GM18867 (cell line): ENCODE data around the gene DNTTIP2.
"Not testable (repeated sequence)": the region's sequence is repeated elsewhere in the genome, so short reads cannot be mapped to it uniquely, and the experiment has no call there.

Experiments used
- ATAC-seq: cut with Tn5 transposase; IDR thresholded peaks from one replicate; pipeline ENCODE4 v1.9.1; 2021; ENCODE audit warnings: mild to moderate bottlenecking, moderate library complexity; ENCODE audit not compliant: unreplicated experiment

Gene DNTTIP2

GRCh38 chr1:93844262-93845045 is 34.6 kb downstream of the DNTTIP2 start:
- no peak for ATAC-seq

DNA sequence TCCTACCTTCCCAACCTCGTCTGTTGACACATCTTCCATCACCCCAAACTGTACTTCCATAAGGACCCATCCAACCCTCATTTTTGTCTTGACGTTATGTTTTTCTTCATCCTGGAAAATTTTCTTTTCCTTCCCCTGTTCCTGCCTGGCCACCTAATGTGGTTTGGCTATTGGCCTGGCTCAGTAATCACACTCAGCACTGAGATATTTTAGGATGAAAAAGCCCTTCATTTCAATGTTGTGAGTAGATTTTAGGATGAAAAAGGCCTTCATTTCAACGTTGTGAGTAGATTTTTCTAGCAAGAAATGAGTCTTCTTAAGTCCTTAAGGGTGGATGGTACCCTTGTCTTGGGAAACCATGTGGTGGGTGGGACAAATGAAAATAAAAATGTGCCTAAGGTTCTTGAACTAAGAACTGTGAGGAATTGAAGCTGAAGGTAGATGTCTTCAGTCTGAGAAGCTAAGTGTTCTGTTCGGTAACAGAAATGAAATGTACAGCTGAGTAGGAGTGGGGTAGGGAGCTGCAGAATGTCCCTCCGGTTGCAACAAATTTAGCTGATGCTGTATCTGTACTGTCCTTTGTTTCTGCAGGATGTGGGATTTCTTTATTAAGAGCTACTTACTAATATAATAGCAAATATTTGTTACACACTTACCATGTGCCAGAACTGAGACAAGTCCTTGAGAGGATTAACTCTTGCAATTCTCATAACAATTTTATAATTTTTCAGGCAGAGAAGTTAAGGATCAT is 36.1 kb downstream of the DNTTIP2 start:
- ATAC-seq: no peak

DNA sequence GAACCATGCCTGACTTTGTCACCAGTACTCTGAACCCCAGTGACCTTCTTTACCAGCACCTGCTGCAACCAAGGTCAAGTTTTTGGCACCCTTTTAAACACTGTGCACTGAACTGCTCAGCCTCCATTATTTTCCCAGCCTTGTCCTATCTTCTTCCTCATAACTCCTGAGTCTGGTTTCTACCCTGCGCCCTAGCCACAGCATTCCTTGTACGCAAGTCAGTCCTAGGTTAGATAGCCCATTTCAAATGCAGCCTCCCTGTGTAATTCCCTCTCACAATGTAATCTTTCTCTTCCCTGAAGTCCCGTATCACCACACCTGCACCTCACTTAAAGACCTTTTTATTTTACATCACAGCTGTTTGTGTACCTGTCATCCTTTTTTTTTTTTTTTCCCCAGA is 37.2 kb downstream of the DNTTIP2 start:
- ATAC-seq: no peak

DNA sequence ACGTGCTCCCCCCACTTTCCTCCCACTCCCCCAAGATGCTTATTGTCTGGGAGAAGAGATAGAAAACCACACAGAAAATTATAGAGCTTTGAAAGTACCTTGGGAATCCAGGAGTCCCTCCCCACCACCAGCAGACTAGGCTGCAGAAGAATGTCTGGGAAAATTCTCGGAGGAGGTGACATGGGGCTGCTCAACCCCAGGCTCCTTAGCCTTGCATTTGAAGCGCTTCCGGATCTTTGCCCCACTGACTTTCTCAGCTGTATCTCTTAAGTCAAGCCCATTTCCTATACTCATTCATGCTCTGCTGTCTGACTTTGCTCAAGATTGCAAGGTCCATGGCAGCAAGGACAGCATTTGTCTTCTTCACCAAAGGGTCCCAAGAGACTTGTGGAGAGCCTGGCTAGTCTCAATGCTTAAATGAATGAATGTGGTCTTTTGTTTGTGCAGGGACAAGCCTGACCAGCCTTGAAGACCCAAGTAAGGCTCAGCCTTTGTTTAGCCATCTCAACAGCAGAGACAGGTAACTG is 38.0 kb downstream of the DNTTIP2 start:
- no peak for ATAC-seq

DNA sequence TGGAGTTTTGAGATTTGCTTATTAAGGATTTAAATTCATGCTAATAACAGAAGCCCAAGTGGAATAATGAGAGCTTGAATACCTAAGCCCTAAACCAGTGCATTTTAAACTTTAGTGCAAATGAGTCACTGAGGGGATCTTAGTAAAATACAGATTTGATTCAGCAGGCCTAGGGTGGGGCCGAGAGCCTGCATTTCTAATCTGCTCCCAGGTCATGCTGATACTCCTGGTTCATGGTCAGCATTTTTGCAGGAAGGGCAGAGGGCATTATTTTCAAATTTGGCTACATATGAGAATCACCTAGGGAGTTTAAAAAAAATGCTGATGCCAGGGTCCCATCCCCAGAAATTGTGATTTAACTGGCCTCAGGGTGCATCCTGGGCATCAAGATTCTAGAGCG is 39.3 kb downstream of the DNTTIP2 start:
- no peak for ATAC-seq

DNA sequence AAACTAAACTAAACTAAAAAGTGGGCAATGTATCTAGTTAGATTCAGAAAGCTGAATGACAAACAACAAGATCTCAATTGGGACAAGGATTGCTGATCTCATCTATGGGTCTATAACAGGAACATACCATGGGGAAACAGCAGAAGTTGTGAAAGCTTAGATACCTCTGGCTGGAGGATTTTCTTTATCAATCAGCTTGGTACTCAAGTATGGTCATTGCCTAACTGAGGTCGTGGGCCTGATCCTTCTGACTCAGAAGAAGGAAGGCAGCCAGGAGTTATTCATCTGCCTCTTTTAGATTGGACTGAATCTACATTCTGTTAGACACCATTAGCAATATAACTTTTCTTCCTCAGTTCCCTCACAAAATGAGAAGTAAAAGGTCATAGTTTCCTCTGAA is 39.7 kb downstream of the DNTTIP2 start:
- ATAC-seq: no peak

- ATAC-seq: no peak
Measured at GRCh38 chr1:93837961-93838360, 41.0 kb downstream of the DNTTIP2 start.

DNA sequence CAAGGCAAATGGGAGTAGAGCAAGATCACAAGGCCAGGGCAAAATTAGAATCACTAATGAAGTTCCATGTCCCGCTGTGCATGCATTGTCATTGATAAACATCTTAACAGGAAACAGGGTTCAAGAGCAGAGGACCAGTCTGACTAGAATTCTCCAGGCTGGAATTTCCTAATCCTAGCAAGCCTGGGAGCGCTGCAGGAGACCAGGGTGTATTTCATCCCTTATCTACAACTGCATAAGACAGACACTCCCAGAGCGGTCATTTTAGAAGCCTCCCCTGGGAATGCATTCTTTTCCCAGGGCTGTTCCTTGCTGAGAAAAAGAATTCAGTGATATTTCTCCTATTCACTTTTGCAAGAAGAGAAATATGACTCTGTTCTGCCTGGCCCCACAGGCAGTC is 45.7 kb downstream of the DNTTIP2 start:
- not testable (repeated sequence) for ATAC-seq

DNA sequence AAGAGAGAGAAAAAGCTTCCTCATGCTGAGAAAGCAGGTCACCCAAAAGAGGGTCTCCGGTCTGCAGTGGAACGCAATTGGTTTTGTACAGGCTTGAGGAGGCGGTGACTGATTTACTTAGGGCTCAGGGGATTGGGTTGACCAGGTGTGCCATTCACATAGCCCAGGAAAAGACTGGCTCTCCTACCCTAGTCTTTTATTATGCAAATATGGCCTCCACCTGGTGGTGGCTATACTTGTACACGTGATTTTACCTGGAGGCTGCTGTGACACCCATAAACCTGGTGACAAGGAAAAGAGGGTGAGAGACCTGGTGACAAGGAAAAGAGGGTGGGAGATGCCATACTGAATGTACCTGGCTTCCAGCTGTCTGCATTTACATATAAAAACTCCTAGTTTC is 49.9 kb downstream of the DNTTIP2 start:
- ATAC-seq: no peak

DNA sequence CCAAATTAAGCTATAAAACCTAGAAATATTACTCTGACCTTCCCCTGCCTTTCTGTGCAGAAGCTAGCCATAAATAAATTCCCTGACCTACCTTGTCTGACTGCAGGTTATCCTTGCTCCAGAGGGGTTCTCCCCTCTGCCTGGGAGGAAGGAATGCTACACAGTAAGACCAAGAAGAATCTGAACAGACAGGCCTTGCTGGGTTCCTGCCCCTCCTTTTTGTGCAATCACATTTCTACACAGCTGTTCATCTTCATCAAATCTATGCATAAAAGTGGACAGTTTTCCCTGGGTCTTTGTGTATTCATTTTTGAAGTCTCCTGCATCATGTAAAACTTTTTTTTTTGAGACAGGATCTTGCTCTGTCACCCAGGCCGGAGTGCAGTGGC is 50.6 kb downstream of the DNTTIP2 start:
- no peak for ATAC-seq

- ATAC-seq: no peak
Measured at GRCh38 chr1:93827633-93828366, 51.2 kb downstream of the DNTTIP2 start.

DNA sequence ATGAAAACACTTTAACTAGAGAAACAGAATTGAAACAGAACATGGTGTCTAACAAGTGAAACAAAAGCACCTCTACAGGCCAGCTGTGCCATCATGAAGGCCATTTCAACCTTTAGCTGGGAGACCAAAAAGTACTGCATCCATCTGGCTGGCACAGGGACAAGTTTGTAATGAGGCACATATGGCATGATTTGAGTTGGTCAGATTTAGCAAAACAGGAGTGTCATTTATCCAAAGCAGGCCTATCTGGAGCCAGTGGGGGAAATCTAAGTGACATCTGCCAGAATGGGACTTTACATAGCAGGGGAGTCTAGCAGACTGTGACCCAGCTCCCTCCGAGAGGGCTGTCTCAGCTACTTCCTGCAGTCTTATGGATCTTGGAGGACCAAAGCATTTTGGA is 51.9 kb downstream of the DNTTIP2 start:
- no peak for ATAC-seq

DNA sequence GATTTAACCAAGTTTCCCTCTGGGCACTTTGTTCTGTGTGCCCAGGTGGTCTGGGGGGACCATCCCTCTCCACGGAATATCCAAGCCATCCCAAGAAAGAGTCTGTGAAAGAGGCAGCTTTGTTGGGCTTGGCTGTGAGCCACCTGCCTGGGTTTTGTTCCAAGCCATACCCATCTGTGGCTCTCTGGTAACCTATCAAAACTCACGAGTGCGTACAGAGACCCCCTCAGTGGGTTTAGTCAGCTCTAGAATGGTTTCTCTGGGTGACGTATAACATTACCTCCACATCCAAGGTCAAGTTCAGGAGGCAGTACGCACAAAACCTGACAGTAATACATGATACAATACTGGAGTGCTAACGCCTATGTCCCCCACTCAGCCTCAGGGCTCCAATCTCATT is 54.2 kb downstream of the DNTTIP2 start:
- ATAC-seq: no peak

- ATAC-seq: no peak
Measured at GRCh38 chr1:93822730-93823425, 56.1 kb downstream of the DNTTIP2 start.

- no peak for ATAC-seq
Measured at GRCh38 chr1:93821423-93822144, 57.4 kb downstream of the DNTTIP2 start.

- ATAC-seq: no peak
Measured at GRCh38 chr1:93820554-93821422, 58.2 kb downstream of the DNTTIP2 start.

GRCh38 chr1:93818570-93818959 is 60.4 kb downstream of the DNTTIP2 start:
- ATAC-seq: peak; percentile 7

DNA sequence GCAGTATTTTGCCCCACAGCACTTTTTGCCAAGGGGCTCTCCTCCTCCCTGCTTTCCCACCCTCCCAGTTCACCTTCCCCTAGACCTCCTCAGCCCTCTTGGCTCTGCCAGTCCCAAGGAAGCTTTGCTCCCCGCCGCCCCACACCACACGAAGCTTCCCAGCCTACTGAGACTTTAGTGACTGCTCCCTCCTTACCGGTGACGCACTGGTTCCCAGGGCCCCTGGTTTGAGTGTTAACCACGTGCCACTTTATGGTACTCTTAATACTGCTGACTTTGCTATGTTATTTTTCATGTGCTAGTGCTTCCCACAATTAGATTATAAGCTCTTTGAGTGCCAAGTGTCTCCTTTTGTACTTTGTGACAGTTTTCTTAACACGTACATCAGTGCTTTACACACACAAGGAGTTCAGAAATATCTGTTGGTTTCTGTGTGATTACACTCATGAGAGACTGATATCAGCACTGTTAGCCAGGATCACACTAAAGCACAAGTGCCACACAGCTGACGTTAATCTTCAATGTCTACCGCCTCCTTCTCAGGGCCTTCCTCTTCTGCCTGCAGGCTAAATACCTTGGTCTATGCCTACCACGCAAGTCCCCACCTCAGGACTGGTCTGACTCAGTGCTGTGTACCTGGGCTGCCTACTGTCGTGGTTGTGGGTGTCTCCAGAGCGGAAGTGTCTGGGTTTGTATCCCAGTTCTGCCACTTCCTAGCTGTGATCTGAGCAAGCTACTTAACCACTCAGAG is 61.0 kb downstream of the DNTTIP2 start:
- peak; percentile 65 for ATAC-seq
